Activated CD4-positive, CD25-positive, alpha-beta regulatory T cell (primary cell): ENCODE measurements around the gene DNMBP.

Experiments
- DNase-seq, 4 experiments: peaks; one replicate each; lab custom pipeline; 2025; lab: John Stamatoyannopoulos, UW

DNMBP gene, protein sequence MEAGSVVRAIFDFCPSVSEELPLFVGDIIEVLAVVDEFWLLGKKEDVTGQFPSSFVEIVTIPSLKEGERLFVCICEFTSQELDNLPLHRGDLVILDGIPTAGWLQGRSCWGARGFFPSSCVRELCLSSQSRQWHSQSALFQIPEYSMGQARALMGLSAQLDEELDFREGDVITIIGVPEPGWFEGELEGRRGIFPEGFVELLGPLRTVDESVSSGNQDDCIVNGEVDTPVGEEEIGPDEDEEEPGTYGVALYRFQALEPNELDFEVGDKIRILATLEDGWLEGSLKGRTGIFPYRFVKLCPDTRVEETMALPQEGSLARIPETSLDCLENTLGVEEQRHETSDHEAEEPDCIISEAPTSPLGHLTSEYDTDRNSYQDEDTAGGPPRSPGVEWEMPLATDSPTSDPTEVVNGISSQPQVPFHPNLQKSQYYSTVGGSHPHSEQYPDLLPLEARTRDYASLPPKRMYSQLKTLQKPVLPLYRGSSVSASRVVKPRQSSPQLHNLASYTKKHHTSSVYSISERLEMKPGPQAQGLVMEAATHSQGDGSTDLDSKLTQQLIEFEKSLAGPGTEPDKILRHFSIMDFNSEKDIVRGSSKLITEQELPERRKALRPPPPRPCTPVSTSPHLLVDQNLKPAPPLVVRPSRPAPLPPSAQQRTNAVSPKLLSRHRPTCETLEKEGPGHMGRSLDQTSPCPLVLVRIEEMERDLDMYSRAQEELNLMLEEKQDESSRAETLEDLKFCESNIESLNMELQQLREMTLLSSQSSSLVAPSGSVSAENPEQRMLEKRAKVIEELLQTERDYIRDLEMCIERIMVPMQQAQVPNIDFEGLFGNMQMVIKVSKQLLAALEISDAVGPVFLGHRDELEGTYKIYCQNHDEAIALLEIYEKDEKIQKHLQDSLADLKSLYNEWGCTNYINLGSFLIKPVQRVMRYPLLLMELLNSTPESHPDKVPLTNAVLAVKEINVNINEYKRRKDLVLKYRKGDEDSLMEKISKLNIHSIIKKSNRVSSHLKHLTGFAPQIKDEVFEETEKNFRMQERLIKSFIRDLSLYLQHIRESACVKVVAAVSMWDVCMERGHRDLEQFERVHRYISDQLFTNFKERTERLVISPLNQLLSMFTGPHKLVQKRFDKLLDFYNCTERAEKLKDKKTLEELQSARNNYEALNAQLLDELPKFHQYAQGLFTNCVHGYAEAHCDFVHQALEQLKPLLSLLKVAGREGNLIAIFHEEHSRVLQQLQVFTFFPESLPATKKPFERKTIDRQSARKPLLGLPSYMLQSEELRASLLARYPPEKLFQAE (N-terminal part only)

DNA sequence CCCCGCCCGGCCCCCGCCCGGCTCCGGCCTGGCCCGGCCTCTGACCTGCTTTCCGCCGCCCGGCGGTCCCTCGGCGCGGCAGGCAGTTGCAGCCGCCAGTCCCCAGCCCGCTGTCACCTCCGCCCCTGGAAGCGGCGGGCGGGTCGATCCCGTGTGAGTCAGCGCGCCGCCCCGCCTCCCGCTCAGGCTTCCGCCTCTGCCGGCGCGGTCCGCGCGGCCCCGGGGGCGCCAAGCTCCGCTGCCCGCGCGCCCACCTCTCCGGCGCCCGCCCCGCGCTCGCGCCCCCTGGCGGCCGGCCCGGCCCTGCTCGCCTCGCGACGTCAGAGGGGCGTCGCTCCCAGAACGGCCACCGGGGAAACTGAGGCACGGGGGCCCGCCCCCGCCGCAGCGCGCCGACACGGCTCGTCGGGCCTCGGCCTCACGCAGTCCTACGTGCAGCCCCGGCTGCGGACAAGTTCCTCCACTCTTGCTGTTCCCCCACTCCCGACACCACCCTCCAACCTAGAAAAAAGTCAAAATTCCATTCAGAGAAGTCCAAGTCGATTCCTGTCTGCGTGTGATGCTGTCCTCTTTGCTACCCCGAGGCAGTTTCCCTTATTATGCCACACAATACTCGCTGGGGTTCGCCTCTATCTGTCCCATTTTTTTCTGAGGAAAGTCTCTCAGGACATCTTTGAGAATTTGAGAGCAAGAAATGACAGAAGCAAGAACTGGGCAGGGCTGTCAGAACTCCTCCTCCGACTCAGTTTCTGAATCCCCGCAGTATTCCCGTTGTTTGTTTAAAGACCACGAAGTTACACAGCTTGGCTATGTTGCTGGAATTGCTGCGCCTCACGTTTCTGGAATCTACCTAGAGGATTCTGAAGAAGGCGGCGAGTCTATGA, at the start of gene DNMBP:
DNMBP (minus strand) TSS at position 155 of the 884 bp plus-strand sequence. CDS start 37,823 bp downstream, outside the sequence.
- DNase-seq: peak; percentile 57 to 73 (median 68)

DNA sequence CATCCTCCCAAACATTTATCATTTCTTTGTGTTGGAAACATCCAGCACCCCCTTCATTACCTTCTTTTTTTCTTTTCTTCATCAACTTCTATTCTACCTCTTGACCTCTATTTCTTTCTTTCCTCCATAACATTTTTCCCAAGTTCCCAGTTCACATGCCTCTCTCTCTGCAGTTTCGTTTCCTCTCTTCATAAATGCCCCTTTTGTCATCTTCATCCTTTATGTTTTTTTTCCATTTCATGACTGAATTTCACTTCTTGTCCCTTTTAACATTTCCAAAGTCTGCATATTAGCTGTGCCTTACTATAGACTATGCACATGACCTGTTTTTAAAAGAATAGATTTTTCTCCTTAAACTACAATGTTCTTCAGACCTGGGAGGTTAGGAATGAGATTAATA, 48.2 kb upstream of the DNMBP start:
- DNase-seq: no peak

DNA sequence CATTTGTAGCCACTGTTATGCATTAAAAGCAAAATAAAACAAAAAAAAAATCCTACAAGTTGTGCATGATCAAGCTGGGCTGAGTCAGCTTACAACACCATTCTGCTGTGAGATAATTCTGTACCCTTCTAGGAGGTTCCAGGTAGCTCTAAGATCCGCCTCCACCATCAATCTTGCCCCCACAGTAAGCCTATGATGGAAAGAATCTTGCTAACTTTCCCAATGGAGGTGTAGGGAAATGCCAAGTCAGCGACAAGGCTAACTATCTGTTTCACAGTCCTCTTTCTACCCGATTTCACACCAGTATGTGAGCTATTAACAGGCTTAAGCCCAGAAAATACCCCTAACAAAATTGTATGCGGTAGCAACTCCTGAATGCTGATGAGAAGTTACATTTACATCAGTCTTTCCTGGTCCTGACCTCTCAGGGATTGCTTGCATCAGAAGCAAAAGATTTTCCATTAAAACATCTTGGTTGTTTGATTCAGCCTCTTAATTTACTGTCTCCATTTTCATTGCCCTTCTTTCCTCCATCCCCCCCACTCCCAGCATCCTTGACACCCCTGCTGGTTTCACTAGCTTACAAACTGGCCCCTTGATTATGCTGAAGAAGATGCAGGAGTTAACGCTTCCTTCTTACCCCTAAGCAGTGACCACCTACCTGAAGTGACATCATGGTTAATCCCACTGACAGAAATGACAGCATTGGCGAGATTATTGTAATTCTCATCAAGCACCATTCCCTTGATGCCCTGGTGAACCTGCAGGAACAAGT, 44.1 kb upstream of the DNMBP start:
- no peak for DNase-seq

DNA sequence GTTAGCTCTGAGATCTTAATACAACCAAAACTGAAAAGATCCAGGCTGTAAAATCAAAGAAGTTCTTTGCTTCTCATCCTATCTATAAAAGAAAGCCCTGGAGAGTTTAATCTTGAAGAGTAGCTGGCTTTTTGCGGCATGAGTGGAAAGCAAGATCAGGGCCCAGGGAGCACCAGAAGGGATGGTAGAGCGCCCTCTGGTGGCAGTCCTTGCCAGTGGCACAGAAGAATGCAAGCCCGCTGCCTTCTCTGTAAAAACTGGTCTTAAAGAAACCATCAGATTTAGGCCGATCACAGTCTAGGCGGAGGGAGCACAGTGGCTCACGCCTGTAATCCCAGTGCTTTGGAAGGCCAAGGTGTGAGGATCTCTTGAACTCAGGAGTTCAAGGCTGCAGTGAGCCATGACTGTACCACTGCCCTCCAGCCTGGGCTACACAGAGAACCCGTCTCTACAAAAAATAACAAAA, 36.3 kb upstream of the DNMBP start:
- DNase-seq: peak; percentile 63 to 81 (median 74)

- DNase-seq: no peak
Observed at GRCh38 chr10:100045592-100045991, 35.8 kb upstream of the DNMBP start.

- no peak for DNase-seq
Observed at GRCh38 chr10:100043796-100044195, 34.0 kb upstream of the DNMBP start.

DNA sequence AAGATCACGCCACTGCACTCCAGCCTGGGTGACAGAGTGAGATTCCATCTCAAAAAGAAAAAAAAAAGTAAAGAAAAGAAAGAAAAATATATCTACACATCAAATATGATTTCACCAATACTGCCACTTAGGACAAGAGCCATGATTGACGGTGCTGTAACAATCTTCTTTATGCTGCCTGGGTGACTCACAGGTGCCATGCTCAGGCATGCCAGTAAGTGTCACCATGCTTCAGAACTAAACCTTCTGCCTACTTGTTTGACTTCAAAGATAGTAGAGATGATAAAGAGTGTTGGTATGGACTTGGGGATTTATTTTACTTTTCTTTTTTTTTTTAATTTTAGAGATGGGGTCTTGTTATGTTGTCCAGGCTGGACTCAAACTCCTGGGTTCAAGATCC, 33.6 kb upstream of the DNMBP start:
- no peak for DNase-seq

- no peak for DNase-seq
Observed at GRCh38 chr10:100041306-100042002, 31.7 kb upstream of the DNMBP start.

- no peak for DNase-seq
Observed at GRCh38 chr10:100038561-100039071, 28.9 kb upstream of the DNMBP start.

DNA sequence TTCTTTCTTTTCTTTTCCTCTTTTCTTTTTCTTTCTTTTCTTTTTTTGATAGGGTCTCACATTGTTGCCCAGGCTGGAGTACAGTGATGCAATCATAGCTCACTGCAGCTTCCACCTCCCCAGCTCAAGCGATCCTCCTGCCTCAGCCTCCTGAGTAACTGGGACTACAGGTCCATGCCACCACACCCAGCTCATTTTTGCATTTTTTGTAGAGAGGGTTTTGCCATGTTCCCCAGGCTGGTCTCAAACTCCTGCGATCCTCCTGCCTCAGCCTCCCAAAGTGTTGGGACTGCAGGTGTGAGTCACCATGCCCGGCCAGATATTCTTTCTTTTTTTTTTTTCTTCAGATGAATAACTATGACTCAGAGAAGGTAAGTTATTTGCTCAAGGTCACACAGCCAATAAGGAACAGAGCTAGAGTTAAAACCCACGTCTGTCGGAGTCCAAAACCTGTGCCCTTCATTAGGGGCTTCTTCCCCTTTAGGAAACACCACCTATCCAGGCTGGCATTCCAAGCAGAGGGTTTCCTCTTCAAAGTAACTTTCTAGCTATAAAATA, 28.1 kb upstream of the DNMBP start:
- DNase-seq: no peak

DNA sequence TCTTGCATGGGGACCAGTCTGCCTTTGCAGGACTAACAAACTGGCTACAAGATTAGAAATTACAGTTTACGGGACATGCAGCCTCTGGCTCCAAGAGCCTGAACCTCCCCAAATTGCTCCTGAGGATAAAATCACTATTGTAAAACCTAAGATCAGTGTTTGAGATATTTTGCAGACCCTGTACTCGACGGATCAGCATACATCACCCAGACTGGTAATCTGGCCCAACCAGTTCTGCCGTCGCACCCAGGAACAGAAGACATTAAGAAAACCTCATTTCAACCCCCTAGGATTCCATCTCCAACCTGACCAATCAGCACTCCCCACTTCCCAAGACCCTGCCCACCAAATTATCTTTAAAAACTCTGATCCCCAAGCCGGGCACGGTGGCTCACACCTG, 27.1 kb upstream of the DNMBP start:
- DNase-seq: no peak

DNA sequence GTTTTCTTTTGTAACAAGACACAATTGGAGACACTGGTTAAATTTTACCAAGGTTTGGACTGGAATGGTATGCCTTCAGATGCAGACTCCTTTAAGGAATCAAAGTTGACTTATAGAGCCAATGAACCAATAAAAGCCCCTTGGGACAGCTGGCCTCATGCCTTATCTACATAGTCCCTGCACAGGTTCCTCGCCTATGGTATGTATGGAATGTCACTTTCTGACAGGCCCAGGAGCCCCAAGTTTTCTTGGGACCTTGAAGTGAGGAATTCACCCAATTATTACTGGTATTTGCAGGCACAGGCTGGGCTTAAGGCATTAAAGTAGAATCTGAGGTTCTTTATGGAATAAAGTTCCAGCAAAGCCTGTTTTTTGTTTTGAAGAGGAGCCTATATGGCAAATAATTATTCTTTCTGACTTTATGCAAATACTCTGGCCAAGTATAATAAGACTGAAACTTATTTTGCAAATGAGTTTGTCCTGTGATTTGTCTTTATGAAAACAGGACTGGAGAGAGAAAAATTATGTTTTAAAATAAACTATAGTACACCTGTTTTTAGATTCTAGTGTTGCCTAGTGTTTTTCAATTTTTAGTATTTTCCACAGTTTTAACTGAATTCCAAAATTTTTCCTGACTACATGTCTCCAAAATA, 24.1 kb upstream of the DNMBP start:
- no peak for DNase-seq

- DNase-seq: no peak
Observed at GRCh38 chr10:100027416-100027815, 17.7 kb upstream of the DNMBP start.

DNA sequence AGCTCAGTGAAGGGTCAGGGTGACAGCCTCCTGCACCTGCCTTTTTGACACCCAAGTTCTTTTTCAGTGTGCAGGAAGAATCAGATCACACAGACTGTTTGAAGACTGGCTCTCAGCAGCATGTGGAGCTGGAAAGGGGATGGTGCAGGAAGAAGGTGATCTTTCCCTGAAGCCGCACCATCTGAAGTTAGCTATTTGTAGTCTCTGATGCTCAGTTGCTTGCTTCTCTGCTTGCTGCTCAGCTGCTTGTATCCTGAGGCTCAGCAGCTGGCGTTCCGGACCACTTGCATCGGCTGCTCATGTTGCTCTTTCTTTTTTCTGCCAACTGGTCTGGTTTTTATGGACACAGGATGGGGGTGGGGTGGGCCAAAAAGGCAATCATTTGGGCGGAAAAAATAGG, 15.8 kb upstream of the DNMBP start:
- no peak for DNase-seq

GRCh38 chr10:100024748-100025147, 15.0 kb upstream of the DNMBP start:
- no peak for DNase-seq

GRCh38 chr10:100022403-100022802, 12.7 kb upstream of the DNMBP start:
- no peak for DNase-seq

- no peak for DNase-seq
Observed at GRCh38 chr10:100021322-100021721, 11.6 kb upstream of the DNMBP start.

DNA sequence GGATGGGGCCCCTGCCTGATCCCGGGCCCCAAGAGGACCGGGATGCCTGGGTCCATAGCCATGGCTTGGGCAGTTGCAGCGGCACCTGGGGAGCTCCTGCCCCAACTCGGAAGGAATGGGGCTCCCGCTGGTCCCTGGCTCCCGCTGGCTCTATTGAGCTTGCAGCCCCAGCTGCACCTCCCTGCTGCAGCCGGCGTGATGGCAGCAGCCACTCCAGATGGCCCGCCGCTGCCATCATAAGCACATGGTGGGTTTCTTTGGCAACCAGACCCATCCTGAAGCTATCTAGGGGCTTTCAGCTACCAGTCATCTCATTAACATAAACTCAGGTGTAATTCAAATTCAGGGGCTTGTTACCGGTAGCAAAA, 11.1 kb upstream of the DNMBP start:
- DNase-seq: no peak
